Measurements from ENCODE around the gene RBM33.

GRCh38 chr7:155706376-155706775 lies 61.9 kb downstream of the RBM33 start:
- TF ChIP-seq CTCF (conservative IDR thresholded peaks at IDR 0.05; ENCODE audit: low read depth, low read length) = no peak
- no peak for TF ChIP-seq POLR2A (IDR thresholded peaks at IDR 0.05; ENCODE audit: low read depth, low read length)
- no peak for TF ChIP-seq RFX5 (IDR thresholded peaks at IDR 0.05; ENCODE audit: low read depth, low read length)
- TF ChIP-seq CEBPB (IDR thresholded peaks at IDR 0.05; ENCODE audit: low read depth, low read length) = no peak
- TF ChIP-seq MAZ (IDR thresholded peaks at IDR 0.05; ENCODE audit: borderline replicate concordance, low read depth, low read length) = no peak
- TF ChIP-seq MAFK (IDR thresholded peaks at IDR 0.05; ENCODE audit: low read depth, low read length) = peak; percentile 15; the same call in 1 of the 2 replicates
- no peak for TF ChIP-seq USF2 (IDR thresholded peaks at IDR 0.05; ENCODE audit: low read depth, low read length)
- TF ChIP-seq ELK1 (IDR thresholded peaks at IDR 0.05; ENCODE audit: borderline replicate concordance, low read depth, low read length) = no peak
- TF ChIP-seq MXI1 (IDR thresholded peaks at IDR 0.05; ENCODE audit: borderline replicate concordance, low read depth, low read length) = no peak
- no peak for TF ChIP-seq RCOR1 (IDR thresholded peaks at IDR 0.05; ENCODE audit: insufficient replicate concordance, low read length)
